Activated gamma-delta T cell treated with anti-CD3 and anti-CD28 coated beads, Interleukin-2, amount 50 U/mL, for 16 hours (primary cell): ENCODE data around the gene CASKIN2.
"Not testable (repeated sequence)": the region's sequence is repeated elsewhere in the genome, so short reads cannot be mapped to it uniquely, and the experiment has no call there.

Experiments
- DNase-seq: peaks from one replicate; pipeline ENCODE4 v3.0.0-alpha.2; 2020; ENCODE audit warnings: low read depth

Gene CASKIN2

GRCh38 chr17:75488693-75489510, 26.4 kb downstream of the CASKIN2 start:
- DNase-seq = no peak

GRCh38 chr17:75487351-75488070, 27.8 kb downstream of the CASKIN2 start:
- peak; percentile 17 for DNase-seq

GRCh38 chr17:75486951-75487350, 28.4 kb downstream of the CASKIN2 start:
- no peak for DNase-seq

GRCh38 chr17:75486151-75486550, 29.2 kb downstream of the CASKIN2 start:
- no peak for DNase-seq

- DNase-seq = no peak
These were observed 29.6 kb downstream of the CASKIN2 start for GRCh38 chr17:75485688-75486087.

GRCh38 chr17:75482098-75482942, 33.0 kb downstream of the CASKIN2 start:
- no peak for DNase-seq

GRCh38 chr17:75481194-75482068, 33.9 kb downstream of the CASKIN2 start:
- DNase-seq = no peak

- DNase-seq = no peak
These were observed 35.1 kb downstream of the CASKIN2 start for GRCh38 chr17:75480281-75480680.

GRCh38 chr17:75478508-75478907, 36.8 kb downstream of the CASKIN2 start:
- DNase-seq = no peak

- DNase-seq = not testable (repeated sequence)
These were observed 37.9 kb downstream of the CASKIN2 start for GRCh38 chr17:75477490-75477862.

GRCh38 chr17:75476752-75477489, 38.4 kb downstream of the CASKIN2 start:
- DNase-seq = no peak

- no peak for DNase-seq
These were observed 39.1 kb downstream of the CASKIN2 start for GRCh38 chr17:75476271-75476671.

- DNase-seq = no peak
These were observed 39.5 kb downstream of the CASKIN2 start for GRCh38 chr17:75475851-75476250.

- DNase-seq = no peak
These were observed 40.0 kb downstream of the CASKIN2 start for GRCh38 chr17:75475144-75475835.

GRCh38 chr17:75474736-75475135, 40.6 kb downstream of the CASKIN2 start:
- no peak for DNase-seq

GRCh38 chr17:75473246-75473645, 42.1 kb downstream of the CASKIN2 start:
- DNase-seq = no peak

- no peak for DNase-seq
These were observed 43.2 kb downstream of the CASKIN2 start for GRCh38 chr17:75472119-75472518.

- DNase-seq = no peak
These were observed 44.1 kb downstream of the CASKIN2 start for GRCh38 chr17:75471207-75471606.

- DNase-seq = no peak
These were observed 46.5 kb downstream of the CASKIN2 start for GRCh38 chr17:75468779-75469373.

- DNase-seq = no peak
These were observed 47.0 kb downstream of the CASKIN2 start for GRCh38 chr17:75468291-75468754.
